HepG2 (cell line): ENCODE results near the gene PEX13.

ENCODE experiments used
- ATF7-NPFF ChIP-seq: sonication (generic); formaldehyde crosslinking; IDR thresholded peaks from 2 replicates; pipeline ENCODE4 v1.8.1; 2023; ENCODE audit warnings: mild to moderate bottlenecking, low read depth, missing genetic modification reagents, moderate library complexity
- CBFB ChIP-seq: sonication (generic); formaldehyde crosslinking; IDR thresholded peaks from 2 replicates; pipeline ENCODE4 v1.4.0; 2020; ENCODE audit warnings: missing genetic modification reagents
- CHD4 ChIP-seq: fragments of 200-600 bp; sonication (generic); IDR thresholded peaks from 2 replicates; pipeline ENCODE4 v1.7.0; 2017; ENCODE audit warnings: mild to moderate bottlenecking, low read length, borderline replicate concordance
- EZH2 ChIP-seq: conservative IDR thresholded peaks from 2 replicates; pipeline ENCODE4 v1.6.1; 2012; ENCODE audit warnings: mild to moderate bottlenecking, low read depth, low read length, moderate library complexity
- FOXM1 ChIP-seq: sonication (generic); formaldehyde crosslinking; IDR thresholded peaks from 2 replicates; pipeline ENCODE4 v1.5.0; 2020; ENCODE audit warnings: missing genetic modification reagents
- GATAD1 ChIP-seq: IDR thresholded peaks from 2 replicates; pipeline ENCODE4 v1.6.1; 2016; ENCODE audit warnings: missing genetic modification reagents, missing compliant biosample characterization
- NBN ChIP-seq: fragments of 450-650 bp; conservative IDR thresholded peaks from 2 replicates; pipeline ENCODE4 v1.6.1; 2017
- NPAS2 ChIP-seq: sonication (generic); formaldehyde crosslinking; IDR thresholded peaks from 2 replicates; pipeline ENCODE4 v1.8.0; 2022; ENCODE audit warnings: mild to moderate bottlenecking, missing genetic modification reagents, borderline replicate concordance
- POLR2A ChIP-seq, 2 experiments: IDR thresholded peaks; 2 replicates each; pipeline ENCODE4 v1.6.1; 2011; ENCODE audit warnings: low read depth in 2 of 2, low read length in 2 of 2, mild to moderate bottlenecking in 1 of 2, moderate library complexity in 1 of 2; ENCODE audit not compliant: insufficient read depth in 1 of 2
- TCF12 ChIP-seq, 2 experiments: fragments of 450-650 bp in 1 of 2; sonication (generic) in 1 of 2; formaldehyde crosslinking in 1 of 2; IDR thresholded peaks; 2 replicates each; pipeline versions ENCODE4 v1.6.1 to v1.8.0; 2017 to 2022; ENCODE audit warnings: antibody characterized with exemption in 1 of 2, mild to moderate bottlenecking in 1 of 2, missing genetic modification reagents in 1 of 2, moderate library complexity in 1 of 2
- ZEB1 ChIP-seq: IDR thresholded peaks from 2 replicates; pipeline ENCODE4 v1.6.1; 2012; ENCODE audit warnings: mild to moderate bottlenecking, low read depth, inconsistent platforms; ENCODE audit not compliant: insufficient replicate concordance
- ZNF644 ChIP-seq: IDR thresholded peaks from 2 replicates; pipeline ENCODE4 v1.6.1; 2016; ENCODE audit warnings: low read depth
- TF ChIP-seq, protein P1 (sequence below): sonication (generic); formaldehyde crosslinking; IDR thresholded peaks from 2 replicates; pipeline ENCODE4 v1.8.1; 2022; ENCODE audit warnings: mild to moderate bottlenecking, missing genetic modification reagents

DNA sequence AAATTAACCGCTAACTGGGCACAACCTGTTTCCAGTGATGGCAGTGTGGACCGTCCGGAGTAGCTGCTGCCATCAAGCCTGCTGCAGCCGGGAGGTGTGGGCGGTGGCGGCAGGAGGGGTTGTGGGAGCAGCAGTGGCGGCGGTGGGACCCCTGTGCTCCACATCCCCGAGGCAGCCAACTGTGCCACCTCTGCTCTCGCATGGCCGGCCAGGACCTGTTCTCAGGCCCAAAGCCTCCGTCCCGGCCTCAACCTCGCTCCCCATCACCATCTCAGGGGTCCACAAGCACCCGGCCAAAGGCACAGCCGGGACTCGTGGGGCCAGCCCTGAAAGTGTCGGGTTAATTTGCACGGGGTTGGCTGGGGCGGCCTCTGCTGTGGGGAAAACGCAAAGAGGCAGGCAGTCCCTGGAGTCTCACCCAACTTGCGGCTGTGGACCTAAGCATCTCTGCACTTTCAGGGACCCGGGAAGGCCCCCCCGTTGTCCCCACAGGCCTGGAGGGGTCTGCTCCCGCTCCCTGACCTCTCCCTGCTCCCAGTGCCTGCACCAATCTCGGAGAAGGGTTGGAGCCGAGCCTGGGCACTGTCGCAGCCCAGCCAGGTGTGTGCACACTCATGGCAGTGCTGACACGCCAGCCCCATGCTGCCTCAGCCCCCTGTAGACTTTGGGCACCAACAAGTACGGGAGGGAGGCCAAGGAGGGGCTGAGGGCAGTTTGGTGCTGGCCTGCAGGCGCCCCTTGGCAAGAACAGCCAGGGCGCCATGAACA is 44.4 kb upstream of the PEX13 start:
- TF ChIP-seq ZNF644 (CRISPR knock-in tag): no peak
- TF ChIP-seq GATAD1: no peak
- TF ChIP-seq CBFB (CRISPR knock-in tag): no peak
- no peak for TF ChIP-seq TCF12 (IDR thresholded peaks at IDR 0.05)
- no peak for TF ChIP-seq TCF12 (CRISPR knock-in tag; IDR thresholded peaks at IDR 0.05)
- TF ChIP-seq ZEB1: no peak
- TF ChIP-seq CHD4: no peak
- no peak for TF ChIP-seq NPAS2
- TF ChIP-seq POLR2A (IDR thresholded peaks at IDR 0.05; ENCODE audit: insufficient read depth in 1 of 2, low read depth in 2 of 2, low read length in 2 of 2): no peak
- TF ChIP-seq ATF7-NPFF (CRISPR knock-in tag): no peak
- TF ChIP-seq, protein P1, sequence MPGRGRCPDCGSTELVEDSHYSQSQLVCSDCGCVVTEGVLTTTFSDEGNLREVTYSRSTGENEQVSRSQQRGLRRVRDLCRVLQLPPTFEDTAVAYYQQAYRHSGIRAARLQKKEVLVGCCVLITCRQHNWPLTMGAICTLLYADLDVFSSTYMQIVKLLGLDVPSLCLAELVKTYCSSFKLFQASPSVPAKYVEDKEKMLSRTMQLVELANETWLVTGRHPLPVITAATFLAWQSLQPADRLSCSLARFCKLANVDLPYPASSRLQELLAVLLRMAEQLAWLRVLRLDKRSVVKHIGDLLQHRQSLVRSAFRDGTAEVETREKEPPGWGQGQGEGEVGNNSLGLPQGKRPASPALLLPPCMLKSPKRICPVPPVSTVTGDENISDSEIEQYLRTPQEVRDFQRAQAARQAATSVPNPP (CRISPR knock-in tag): no peak
- TF ChIP-seq EZH2: no peak
- TF ChIP-seq FOXM1 (CRISPR knock-in tag): no peak
- TF ChIP-seq NBN: no peak
